Nephron progenitor cell (in vitro differentiated cells): ENCODE measurements around the gene CDH5.

Experiments
- DNase-seq: peaks from one replicate; pipeline ENCODE4 v3.0.0; 2021
- H3K27ac Mint-ChIP-seq: 2 replicates; pipeline ENCODE4 v1.8.0; 2021; ENCODE audit warnings: mild to moderate bottlenecking, moderate library complexity, mixed read lengths
- H3K27me3 Mint-ChIP-seq: 2 replicates; pipeline ENCODE4 v1.8.0; 2021; ENCODE audit warnings: mild to moderate bottlenecking, low read depth, mixed read lengths; ENCODE audit not compliant: poor library complexity
- H3K36me3 Mint-ChIP-seq: 2 replicates; pipeline ENCODE4 v1.8.0; 2021; ENCODE audit warnings: low read depth, mixed read lengths
- H3K4me1 Mint-ChIP-seq: 2 replicates; pipeline ENCODE4 v1.8.0; 2021; ENCODE audit warnings: mixed read lengths
- H3K4me3 Mint-ChIP-seq: 2 replicates; pipeline ENCODE4 v1.8.0; 2021; ENCODE audit warnings: mild to moderate bottlenecking, moderate library complexity, mixed read lengths
- H3K9me3 Mint-ChIP-seq: 2 replicates; pipeline ENCODE4 v1.8.0; 2021; ENCODE audit warnings: mild to moderate bottlenecking, moderate library complexity, mixed read lengths
- TF ChIP-seq, protein P1 (sequence below): fragments of 200-600 bp; sonication (generic); IDR thresholded peaks from 2 replicates; pipeline ENCODE4 v1.5.0; 2021; ENCODE audit warnings: antibody characterized with exemption

Gene CDH5

DNA sequence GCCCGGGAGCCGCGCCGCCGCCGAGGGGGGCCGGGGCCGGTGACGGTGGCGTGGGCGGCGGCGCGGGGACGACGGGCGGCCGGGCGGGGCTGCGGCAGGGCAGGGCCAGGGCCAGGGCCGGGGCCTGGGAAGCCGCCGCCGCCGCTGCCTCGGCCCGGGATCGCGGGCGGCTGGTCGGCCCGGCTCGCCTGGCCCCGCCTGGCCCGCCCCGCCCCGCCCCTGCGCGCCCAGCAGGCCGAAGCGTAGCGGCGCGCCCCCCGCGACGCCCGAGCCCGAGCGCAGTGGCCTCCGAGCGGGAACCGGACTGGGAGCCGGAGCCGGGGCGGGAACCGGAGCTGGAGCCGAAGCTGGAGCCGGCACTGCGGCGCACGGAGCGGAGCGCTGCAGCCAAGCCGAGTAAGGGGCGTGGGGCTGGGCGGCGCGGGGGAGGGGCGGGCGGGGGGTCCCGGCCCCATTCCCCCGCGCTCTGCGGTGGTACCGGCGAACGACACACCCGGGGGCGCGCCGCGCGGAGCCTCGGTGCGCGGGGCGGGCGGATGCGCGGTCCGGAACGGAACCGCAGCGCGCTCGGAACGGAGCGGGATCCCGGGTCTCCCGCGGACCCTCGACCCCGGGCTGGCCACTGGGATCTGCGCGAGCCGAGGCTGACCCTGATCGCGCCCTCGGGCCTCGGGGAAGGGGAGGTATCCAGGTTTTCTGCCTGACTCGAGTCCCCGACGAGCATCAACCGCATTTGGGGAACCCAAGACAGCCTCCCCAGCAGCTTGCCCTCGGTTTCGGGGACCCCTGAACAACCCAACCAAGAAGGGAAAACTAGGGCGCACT lies 60.8 kb downstream of the CDH5 start, which contains the start of gene BEAN1:
TSS of gene BEAN1 (plus strand) at position 260 of the 825 bp plus-strand sequence. CDS start 10,382 bp downstream, outside the sequence.
- peak; percentile 73 for DNase-seq
- Mint-ChIP-seq H3K27ac (no peak within 1 kb of the TSS), H3K4me1 (peaks cover 25% of the 10 kb centered on the region), H3K27me3 (peaks cover 92% of the 10 kb centered on the region), H3K4me3 (peak within 1 kb of the TSS; percentile 81), H3K36me3 (no peaks in the 10 kb centered on the region), H3K9me3 (peaks cover 9% of the 10 kb centered on the region)
- TF ChIP-seq, protein P1, sequence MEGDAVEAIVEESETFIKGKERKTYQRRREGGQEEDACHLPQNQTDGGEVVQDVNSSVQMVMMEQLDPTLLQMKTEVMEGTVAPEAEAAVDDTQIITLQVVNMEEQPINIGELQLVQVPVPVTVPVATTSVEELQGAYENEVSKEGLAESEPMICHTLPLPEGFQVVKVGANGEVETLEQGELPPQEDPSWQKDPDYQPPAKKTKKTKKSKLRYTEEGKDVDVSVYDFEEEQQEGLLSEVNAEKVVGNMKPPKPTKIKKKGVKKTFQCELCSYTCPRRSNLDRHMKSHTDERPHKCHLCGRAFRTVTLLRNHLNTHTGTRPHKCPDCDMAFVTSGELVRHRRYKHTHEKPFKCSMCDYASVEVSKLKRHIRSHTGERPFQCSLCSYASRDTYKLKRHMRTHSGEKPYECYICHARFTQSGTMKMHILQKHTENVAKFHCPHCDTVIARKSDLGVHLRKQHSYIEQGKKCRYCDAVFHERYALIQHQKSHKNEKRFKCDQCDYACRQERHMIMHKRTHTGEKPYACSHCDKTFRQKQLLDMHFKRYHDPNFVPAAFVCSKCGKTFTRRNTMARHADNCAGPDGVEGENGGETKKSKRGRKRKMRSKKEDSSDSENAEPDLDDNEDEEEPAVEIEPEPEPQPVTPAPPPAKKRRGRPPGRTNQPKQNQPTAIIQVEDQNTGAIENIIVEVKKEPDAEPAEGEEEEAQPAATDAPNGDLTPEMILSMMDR = no peak

DNA sequence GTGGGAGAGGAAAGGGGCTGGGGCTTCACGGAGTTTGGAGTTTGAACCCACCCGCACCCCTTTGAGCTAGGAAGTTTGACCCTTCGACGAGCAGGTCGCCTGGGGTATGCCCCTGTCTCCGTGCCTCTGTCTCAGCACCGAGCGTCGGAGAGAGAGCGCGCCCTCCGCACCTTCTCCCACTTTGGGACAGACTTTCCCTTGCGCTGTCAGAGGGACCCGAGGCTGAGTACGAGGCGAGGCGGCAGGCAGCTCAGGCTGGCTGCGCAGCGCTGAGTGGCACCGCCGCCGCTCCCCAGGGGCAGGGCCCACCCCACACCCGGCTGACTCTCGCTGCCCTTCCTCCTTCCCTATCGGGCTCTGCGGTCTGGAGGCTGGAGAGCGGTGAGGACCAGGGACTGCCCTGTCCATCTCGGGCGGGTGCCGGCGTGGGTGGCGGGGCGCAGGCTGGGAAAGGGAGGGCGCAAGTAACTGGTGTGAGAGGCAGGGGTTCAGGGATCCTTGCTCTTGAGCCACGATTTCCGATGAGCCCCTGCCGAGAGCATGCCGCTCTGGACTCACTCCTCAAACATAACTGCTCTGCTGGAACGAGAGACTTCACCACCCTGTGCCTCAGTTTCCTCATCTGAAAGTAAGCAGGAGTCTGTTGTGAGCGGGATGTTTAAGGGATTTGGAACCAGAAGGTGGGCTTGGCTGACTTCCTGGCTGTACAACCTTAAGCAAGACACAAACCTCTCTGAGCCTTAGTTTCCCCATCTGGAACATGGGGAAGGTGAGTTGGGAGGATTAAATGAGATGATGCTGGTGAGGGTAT lies 61.6 kb downstream of the CDH5 start:
- DNase-seq = peak; percentile 51
- TF ChIP-seq, protein P1 = no peak
- H3K9me3 Mint-ChIP-seq = peaks cover 9% of the 10 kb centered on the region
- H3K27ac Mint-ChIP-seq = no peak overlapping the region
- H3K36me3 Mint-ChIP-seq = no peaks in the 10 kb centered on the region
- peaks cover 91% of the 10 kb centered on the region for H3K27me3 Mint-ChIP-seq
- H3K4me1 Mint-ChIP-seq = peaks cover 32% of the 10 kb centered on the region
- H3K4me3 Mint-ChIP-seq = peak overlapping the region; percentile 67

DNA sequence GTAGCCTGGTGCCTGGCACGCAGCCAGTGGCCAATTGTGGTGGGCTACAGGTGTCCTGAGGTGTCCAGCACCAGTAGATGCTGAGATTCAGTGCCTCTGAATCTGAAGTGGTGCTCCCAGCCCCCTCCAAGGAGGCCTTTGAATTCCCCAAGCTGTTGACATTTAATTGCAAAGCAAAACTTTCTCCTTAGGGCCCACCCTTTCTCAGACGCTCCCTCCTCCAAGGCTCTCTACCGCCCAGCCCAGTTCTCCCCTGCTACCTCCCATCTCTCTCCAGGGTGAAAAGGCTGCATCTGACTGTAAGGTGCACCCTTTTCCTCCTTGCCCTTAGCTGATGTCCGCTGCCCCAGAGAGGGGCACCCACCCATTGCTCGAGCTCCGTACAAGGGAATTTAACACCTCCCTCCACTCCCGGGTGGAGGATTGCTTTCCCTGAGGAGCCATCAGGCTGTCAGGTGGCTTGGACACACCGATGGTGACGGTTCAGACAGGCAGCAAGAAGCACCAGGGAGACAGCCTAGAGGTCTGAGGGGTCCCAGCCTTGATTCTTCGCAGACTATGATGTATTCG lies 62.3 kb downstream of the CDH5 start:
- no peak for DNase-seq
- H3K4me1 Mint-ChIP-seq = peaks cover 38% of the 10 kb centered on the region
- peak overlapping the region; percentile 62 for H3K4me3 Mint-ChIP-seq
- H3K9me3 Mint-ChIP-seq = peaks cover 9% of the 10 kb centered on the region
- H3K27ac Mint-ChIP-seq = no peak overlapping the region
- peaks cover 84% of the 10 kb centered on the region for H3K27me3 Mint-ChIP-seq
- TF ChIP-seq, protein P1 = no peak
- no peaks in the 10 kb centered on the region for H3K36me3 Mint-ChIP-seq

DNA sequence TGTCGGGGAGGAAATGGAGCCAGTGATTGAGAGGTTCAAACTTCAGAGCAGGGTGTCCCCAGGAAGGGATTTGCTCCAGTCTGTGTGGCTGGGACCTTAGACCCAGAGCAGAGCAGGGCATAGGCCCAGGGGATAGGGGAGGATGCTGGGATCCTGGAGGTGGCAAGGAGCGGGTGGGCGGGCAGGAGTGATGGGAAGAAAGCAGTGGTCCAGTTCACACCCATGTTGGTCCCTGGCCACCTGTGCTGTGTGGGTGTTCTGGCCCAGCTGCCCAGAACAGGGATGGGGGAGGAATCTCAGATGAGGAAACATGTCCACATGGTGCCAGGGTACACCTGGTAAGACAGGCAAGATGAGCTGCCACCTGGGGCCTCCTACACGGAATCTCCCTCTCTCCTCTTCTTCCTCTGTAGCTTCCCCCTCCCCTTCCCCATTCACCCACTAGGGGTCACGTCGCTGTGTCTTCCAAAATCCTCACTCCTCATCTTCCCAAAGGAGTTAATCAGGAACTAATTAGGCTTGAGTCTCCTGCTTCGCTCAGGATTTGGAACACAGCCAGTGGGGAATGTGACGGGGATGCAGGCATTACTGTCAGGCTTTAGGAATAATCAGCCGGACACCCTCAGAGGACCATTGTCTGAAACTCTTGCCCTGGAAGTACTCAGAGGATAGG lies 62.9 kb downstream of the CDH5 start:
- no peak overlapping the region for H3K27ac Mint-ChIP-seq
- H3K36me3 Mint-ChIP-seq = no peaks in the 10 kb centered on the region
- peaks cover 80% of the 10 kb centered on the region for H3K27me3 Mint-ChIP-seq
- no peak overlapping the region for H3K4me3 Mint-ChIP-seq
- DNase-seq = peak; percentile 12
- H3K4me1 Mint-ChIP-seq = peaks cover 42% of the 10 kb centered on the region
- TF ChIP-seq, protein P1 = peak; percentile 20
- peaks cover 4% of the 10 kb centered on the region for H3K9me3 Mint-ChIP-seq

DNA sequence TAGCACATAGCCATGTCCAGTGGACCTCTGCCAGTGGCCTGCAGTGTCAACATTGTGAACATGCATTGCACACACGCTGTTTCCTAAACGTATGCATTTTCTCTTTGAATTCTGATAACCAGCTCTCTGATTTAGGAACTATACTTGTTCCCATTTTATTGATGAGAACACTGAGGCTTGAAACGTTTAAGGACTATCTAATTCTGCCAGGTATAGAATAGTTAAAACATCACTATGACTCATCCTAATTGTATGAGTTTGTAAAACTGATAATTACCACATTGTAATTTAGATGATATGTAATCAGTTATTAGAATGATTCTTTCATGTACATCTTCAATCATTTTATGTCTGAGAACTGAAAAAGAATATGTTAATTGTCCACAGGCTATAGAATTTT lies 63.7 kb downstream of the CDH5 start:
- H3K4me1 Mint-ChIP-seq = peaks cover 47% of the 10 kb centered on the region
- H3K27ac Mint-ChIP-seq = no peak overlapping the region
- peaks cover 72% of the 10 kb centered on the region for H3K27me3 Mint-ChIP-seq
- TF ChIP-seq, protein P1 = no peak
- no peak for DNase-seq
- H3K36me3 Mint-ChIP-seq = no peaks in the 10 kb centered on the region
- no peak overlapping the region for H3K4me3 Mint-ChIP-seq
- no peaks in the 10 kb centered on the region for H3K9me3 Mint-ChIP-seq
